ENCODE measurements around the gene GNRHR.

DNA sequence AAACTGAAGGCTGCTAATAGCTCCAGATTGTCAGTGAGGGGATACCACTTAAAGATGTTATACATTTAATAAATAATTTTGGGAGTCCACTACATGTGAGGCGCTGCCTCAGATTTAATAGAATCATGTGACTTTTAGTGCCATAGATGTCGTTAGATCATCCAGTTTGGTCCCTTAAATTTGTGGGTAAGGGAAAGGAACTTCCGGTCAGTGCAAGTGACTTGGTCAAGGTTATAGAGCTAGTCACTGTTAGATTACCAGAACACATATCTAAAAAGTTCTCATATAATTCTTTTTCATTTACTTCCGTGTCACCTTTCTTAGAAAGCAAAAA, 52.7 kb downstream of the GNRHR start:
- TF ChIP-seq POLR2AphosphoS5 (IDR thresholded peaks at IDR 0.05) (no peak), POLR2A (IDR thresholded peaks at IDR 0.05) (no peak), EP300 (IDR thresholded peaks at IDR 0.05) (no peak)
- TF ChIP-seq, protein P1, sequence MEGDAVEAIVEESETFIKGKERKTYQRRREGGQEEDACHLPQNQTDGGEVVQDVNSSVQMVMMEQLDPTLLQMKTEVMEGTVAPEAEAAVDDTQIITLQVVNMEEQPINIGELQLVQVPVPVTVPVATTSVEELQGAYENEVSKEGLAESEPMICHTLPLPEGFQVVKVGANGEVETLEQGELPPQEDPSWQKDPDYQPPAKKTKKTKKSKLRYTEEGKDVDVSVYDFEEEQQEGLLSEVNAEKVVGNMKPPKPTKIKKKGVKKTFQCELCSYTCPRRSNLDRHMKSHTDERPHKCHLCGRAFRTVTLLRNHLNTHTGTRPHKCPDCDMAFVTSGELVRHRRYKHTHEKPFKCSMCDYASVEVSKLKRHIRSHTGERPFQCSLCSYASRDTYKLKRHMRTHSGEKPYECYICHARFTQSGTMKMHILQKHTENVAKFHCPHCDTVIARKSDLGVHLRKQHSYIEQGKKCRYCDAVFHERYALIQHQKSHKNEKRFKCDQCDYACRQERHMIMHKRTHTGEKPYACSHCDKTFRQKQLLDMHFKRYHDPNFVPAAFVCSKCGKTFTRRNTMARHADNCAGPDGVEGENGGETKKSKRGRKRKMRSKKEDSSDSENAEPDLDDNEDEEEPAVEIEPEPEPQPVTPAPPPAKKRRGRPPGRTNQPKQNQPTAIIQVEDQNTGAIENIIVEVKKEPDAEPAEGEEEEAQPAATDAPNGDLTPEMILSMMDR (IDR thresholded peaks at IDR 0.05) = no peak
